HG02973 (cell line): ENCODE measurements around the gene EVPLL.
"Not testable (repeated sequence)": the region's sequence is repeated elsewhere in the genome, so short reads cannot be mapped to it uniquely, and the experiment has no call there.

ENCODE experiments used
- ATAC-seq: cut with Tn5 transposase; IDR thresholded peaks from one replicate; pipeline ENCODE4 v1.9.1; 2021; ENCODE audit warnings: moderate library complexity; ENCODE audit not compliant: unreplicated experiment

EVPLL gene

DNA sequence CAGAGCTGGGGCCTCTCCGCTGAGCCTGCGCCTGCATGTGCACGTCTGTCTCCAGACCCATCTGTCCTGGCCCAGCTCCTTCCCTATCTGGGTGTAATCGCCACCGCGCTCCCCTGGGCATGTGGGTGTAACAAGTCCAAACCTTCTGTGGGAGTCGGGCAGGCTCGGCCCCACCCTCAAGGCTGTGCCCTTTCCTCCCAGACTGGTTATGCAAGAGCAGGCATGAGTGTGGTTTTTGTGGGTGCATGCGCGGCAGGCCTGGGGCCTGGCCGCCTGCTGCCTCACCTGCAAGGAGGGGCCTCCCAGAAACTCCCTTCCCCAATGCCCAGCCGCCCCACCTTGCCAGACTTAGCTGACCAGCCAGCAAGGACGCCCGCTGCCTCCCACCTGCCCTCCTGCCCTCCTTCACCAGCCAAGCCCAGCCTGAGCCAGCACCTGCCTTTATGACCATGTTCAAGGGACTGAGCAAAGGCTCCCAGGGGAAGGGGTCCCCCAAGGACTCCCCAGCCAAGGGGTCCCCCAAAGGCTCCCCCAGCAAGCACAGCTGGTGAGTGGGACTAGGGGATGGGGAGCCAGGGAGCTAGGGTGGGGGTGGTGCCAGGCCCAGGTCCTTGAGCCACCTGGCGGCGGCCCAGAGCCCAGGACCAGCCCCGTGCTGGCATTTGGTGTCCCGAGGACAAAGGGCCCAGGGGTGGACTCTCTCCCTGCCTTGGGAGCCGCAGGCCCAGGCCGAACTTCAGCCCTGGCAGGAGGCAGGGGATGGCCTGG is at the start of gene EVPLL:
Gene EVPLL, plus strand, starts transcription at position 342 of the 768 bp plus-strand sequence. CDS start 3,160 bp downstream, outside the sequence.
- no peak for ATAC-seq

DNA sequence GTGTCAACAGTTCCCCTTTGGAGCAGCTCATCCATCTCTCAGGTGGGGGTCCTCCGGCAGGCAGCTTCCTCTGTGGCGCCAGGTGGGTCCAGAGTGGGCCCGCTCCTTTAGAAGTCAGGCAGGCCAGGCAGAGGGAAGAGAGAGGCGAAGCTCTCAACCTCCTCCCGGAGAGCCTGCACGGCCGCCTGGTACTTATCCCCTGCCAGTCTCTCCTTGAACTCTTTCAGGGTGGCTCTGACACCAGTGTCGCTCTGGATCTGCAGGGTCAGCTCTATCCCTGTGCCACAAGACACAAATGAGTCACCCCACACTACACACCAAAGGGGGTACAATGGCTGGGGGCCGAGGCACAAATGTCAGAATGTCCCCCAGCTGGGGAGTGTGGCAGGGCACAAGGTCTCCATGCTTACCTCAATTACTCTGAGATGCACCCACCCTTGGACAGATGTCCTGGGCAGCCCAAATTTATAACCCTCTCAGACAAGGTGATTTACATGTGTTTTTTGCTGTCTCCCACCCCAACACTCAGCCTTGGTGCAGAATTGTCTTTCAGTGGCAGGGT is 48.9 kb upstream of the EVPLL start:
- ATAC-seq, result no peak

DNA sequence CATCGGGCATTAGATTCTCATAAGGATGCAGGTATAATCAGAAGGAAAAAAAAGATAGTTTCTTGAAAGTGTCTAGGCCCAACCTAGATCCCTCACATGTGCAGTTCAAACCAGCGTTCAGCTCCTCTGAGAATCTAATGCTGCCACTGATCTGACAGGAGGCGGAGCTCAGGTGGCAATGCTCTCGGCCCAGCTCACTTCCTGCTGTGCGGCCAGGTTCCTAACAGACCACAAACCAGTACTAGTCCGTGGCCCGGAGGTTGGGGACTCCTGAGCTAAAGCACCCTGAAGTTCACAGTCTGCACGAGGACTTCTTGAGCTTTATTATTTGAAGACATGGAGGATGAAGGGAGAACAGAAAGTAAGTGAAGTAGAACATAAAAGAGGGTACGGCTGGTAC is 45.7 kb upstream of the EVPLL start:
- ATAC-seq, result no peak

DNA sequence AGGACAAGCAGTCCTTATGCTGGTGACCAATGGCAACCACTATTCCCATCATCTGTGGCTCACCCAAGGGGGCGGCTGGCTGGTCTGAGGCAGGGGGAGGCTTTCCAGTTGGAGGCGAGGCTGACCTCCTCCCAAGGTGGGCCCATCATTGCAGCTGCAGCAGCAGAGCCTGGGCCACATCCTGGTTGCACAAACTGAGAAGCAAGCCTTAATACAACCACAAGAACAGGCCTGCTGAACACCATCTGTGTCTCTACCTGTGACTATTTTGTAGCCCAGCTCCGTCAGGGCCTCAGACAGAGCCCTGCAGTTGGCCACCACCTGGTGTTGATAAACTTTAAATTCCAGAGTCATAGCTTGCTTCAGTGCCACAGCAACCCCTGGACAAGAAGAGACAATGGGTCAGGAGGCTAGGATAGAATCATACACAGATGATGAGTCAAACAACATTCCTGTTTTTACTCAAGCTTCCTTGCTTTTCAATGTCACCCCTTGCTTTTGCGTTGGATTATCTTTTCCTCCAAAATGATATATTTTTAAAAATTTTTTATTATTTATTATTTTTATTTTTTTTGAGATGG is 44.6 kb upstream of the EVPLL start:
- ATAC-seq, result no peak

DNA sequence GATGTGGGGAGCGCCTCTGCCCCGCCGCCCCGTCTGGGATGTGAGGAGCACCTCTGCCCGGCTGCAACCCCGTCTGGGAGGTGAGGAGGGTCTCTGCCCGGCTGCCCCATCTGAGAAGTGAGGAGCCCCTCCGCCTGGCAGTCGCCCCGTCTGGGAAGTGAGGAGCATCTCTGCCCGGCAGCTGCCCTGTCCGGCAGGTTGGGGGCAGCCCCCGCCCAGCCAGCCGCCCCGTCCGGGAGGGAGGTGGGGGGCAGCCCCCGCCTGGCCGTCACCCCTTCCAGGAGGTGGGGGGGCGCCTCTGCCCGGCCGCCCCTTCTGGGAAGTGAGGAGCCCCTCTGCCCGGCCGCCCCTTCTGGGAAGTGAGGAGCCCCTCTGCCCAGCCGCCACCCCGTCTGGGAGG is 39.4 kb upstream of the EVPLL start:
- not testable (repeated sequence) for ATAC-seq

DNA sequence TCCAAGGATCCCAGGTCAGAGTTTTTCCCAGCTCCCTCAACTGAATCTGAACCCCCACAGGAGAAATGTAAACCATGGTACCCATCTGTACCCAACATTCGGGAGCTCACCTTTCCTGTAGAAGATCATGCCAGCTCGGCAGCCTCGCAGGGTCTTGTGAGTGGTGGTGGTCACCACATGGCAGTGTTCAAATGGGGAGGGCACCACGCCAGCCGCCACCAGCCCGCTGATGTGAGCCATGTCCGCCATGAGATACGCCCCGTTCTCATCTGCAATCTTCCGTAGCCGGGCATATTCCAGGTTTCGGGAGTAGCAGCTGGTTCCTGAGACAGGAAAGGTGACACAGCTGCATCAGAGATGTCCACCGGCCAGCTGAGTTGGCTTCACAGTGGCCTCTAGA is 37.6 kb upstream of the EVPLL start:
- no peak for ATAC-seq

DNA sequence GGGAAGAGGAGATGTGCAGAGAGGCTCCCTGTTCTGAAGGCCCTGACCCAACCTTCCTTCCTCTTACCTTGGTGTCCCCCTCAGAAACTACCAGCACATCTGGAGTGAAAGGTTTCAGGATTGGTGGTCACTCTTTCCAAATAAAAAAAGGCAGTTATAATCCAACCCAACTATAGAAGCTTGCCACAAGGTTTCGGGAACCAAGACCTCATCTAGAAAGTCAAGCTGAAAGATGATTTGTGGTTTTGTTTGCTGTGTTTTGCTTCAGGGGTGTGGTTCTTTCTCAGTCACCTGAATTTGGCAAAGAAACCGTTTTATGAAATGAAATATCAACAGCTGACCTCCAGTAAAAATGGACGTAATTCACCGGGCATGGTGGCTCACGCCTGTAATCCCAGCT is 33.6 kb upstream of the EVPLL start:
- no peak for ATAC-seq

GRCh38 chr17:18353541-18353940 is 24.0 kb upstream of the EVPLL start:
- no peak for ATAC-seq

GRCh38 chr17:18356624-18357023 is 21.0 kb upstream of the EVPLL start:
- no peak for ATAC-seq

GRCh38 chr17:18360518-18360917 is 17.1 kb upstream of the EVPLL start:
- no peak for ATAC-seq

DNA sequence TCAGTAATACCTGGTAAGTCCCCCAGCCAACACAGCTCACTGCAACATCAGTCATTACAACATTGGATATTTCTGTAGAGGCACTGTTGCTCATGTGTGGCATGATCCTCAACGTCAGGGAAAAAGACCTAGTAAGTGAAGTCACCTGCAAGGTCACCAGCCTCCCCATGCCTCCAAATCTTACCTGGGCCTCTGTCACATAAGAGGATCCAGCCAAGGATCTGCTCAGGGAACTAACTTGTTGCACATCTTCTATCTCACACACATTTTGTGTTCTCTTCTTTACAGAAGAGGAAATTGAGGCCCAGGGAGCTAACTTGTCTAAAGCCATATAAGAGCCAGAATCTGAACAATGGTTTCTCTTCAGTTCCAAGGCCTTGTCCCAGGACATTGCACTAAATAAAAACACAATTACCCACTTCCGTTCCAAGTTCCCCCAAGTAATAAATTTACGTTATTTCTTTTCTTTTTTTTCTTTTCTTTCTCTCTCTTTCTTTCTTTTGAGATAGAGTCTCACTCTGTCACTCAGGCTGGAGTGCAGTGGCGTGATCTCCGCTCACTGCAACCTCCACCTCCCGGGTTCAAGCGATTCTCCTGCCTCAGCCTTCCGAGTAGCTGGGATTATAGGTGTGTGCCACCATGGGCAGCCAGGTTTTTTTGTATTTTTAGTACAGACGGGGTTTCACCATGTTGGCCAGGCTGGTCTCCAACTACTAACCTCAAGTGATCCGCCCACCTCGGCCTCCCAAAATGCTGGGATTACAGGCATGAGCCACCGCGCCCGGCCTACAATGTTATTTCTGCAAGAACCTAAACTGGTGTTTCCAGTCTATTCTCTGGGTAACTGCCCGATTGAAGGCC is 15.5 kb upstream of the EVPLL start:
- no peak for ATAC-seq

DNA sequence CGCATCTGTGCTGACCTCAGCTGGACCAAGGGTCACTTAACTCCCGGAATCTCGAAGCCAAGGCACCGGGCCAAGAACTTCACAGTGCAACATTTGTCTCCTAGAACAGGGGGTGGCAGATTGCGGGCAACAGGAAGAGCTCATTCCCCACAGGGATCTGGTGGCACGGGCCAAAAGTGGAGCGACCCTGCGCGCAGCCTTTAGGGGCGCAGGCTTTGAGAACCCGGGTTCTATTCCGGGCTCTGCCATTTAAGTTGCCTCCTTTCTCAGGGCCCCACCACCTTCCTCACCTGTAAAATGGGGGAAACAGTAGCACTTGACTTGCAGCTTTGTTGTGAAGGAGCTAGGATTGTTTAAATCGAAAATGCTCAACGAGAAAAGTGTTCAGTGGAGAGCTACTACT is 14.9 kb upstream of the EVPLL start:
- peak; percentile 7 for ATAC-seq

DNA sequence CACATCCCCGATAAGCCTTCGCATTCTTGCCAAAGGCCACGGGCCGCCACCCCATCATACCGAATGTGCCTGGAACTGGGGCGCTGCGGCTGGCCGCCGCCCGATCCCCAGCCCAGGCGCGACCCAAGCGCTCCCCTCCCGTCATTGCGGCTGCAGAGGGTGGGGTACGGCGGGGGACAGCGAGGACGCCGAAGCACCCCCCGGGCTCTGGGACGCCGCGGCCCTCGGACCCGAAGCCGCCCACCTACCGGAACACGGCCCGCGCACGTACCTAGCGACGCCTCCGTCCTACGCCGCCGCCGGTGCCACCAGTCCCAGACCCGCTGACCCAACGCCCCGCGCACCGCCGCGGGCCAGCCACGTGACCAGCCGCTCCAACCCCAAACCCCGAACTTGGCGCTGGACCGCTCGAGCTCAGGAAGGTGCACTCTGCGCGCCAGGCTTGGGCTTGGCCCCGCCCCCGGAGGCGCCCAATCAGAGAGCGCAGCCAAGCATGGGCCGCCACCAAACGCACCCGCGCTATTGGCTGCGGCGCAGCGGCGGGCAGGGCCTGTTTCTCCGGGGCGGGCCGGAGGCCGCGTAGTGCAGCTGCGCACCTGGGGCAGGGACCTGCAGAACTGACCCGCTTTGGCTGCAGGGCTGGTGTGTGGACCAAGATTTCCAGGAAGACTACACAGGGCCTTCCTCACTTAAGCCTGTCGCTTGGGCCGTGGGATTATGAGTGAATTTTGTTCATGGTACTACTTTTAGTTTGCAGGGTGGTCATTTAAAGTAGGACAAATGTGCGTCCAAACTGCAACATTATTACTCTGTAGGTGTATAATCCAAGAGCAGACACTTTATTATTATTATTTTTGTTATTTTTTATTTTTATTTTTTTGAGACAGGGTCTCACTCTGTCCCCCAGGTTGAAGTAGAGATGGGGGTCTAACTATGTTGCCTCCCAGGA is 14.2 kb upstream of the EVPLL start, which contains the start of gene SHMT1:
Gene SHMT1, minus strand, starts transcription at position 450 of the 949 bp plus-strand sequence. CDS start 7,569 bp downstream, outside the sequence.
- peak; percentile 94 for ATAC-seq

GRCh38 chr17:18364166-18364565 is 13.4 kb upstream of the EVPLL start:
- no peak for ATAC-seq

DNA sequence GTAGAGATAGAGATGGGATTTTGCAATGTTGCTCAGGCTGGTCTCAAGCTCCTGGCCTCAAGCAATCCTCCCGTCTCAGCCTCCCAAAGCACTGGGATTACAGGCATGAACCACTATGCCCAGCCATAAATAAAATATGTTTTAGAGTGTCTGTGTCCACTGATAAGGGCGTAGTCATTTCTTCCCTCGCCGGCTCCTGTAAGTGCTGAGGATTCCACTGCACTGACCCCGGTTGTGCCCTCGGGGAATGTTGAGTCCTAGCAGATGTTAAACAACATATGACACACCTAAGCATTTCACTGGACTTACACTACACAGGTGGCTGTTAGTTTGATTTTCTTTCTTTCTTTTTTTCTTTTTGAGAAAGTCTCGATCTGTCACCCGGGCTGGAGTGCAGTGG is 8.6 kb upstream of the EVPLL start:
- no peak for ATAC-seq

DNA sequence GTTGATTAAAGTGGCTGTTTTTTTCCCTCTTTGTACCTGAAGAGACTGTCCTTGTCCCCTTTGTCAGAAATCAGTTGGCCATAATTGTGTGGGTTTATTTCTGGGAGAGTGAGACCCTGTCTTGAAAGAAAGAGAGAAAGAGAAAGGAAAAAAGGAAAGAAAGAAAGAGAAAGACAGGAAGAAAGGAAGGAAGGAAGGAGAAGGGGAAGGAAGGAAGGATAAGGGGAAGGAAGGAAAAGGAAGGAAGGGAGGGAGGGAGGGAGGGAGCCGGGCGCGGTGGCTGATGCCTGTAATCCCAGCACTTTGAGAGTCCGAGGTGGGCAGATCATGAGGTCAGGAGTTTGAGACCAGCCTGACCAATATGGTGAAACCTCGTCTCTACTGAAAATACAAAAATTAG is 6.8 kb upstream of the EVPLL start:
- ATAC-seq, result no peak

DNA sequence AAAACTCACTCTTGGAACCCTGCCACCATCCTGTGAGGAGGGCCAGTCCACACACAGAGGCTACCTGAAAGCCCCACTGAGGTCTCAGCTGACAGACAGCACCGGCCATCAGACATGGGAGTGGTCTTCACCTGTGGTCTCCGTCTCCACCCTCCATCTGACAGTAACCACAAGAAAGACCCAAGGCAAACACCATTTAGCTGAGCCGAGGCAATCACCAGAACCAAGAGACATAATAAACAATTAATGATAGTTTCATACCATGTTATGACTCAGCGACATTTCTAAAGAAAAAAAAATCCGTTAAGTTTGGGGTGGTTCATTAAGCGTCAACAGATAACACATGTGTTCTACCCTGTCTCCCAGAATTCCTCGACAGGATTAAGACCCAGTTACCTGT is 6.1 kb upstream of the EVPLL start:
- no peak for ATAC-seq

DNA sequence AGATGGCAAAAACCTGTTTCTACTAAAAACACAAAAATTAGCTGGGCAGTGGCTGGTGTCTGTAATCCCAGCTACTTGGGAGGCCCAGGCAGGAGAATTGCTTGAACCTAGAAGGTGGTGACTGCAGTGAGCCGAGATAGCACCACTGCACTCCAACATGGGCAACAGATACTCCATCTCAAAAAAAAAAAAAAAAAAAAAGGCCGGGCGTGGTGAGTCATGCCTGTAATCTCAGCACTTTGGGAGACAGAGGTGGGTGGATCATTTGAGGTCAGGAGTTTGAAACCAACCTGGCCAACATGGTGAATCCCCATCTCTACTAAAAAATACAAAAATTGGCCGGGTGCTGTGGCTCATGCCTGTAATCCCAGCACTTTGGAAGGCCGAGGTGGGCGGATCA is 4.4 kb upstream of the EVPLL start:
- not testable (repeated sequence) for ATAC-seq

GRCh38 chr17:18374216-18374615 is 3.4 kb upstream of the EVPLL start:
- ATAC-seq, result no peak

- ATAC-seq, result no peak
Observed at GRCh38 chr17:18378205-18378505, 577 bp downstream of the EVPLL start.
